Measurements from ENCODE around the gene NFYC. TPM values are rescaled to one million over a fixed set of nuclear protein-coding genes. Genes with fewer than 3 reads are reported as not detected.

The NFYC gene
- total and polyA plus RNA-seq, 2 of the 8 experiments (the other 6 are each of a cell fraction or from before 2014, with no cell fraction given) = 54.1 to 124 TPM

DNA sequence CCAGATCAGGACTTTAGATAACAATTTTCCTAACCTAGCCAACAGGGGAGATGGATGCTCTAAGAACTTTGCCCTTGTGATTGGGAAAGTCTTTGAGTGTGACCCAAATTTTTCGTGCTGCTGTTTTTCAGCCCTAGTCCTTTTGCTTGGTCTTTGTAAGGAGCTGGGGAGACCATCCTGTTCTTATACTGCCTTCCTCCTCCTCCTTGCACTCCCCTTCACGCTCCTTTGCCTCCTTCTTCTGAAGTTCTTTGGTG lies 97.8 kb downstream of the NFYC start (continued):
- TF ChIP-seq CTBP2 (IDR thresholded peaks at IDR 0.05; ENCODE audit: borderline replicate concordance, insufficient read depth, insufficient read length, low read length) (no peak), TAF7 (optimal IDR thresholded peaks at IDR 0.05; ENCODE audit: borderline replicate concordance, low read depth, low read length) (no peak), TBP (IDR thresholded peaks at IDR 0.05; ENCODE audit: low read depth, low read length) (no peak), JUN (IDR thresholded peaks at IDR 0.05; ENCODE audit: low read depth, low read length) (no peak), SUZ12 (IDR thresholded peaks at IDR 0.05; ENCODE audit: low read length) (no peak)
- TF ChIP-seq, protein P1, sequence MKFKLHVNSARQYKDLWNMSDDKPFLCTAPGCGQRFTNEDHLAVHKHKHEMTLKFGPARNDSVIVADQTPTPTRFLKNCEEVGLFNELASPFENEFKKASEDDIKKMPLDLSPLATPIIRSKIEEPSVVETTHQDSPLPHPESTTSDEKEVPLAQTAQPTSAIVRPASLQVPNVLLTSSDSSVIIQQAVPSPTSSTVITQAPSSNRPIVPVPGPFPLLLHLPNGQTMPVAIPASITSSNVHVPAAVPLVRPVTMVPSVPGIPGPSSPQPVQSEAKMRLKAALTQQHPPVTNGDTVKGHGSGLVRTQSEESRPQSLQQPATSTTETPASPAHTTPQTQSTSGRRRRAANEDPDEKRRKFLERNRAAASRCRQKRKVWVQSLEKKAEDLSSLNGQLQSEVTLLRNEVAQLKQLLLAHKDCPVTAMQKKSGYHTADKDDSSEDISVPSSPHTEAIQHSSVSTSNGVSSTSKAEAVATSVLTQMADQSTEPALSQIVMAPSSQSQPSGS (IDR thresholded peaks at IDR 0.05; ENCODE audit: low read length) = no peak
